KMS-11 (cell line): ENCODE results near the gene TRMO.
A peak's percentile ranks its signal among the peaks of the same experiment; 100 is the strongest.

Experiments
- H2AFZ ChIP-seq: fragments of 200-600 bp; sonication (generic); 2 replicates; pipeline ENCODE4 v1.6.1; 2016; ENCODE audit warnings: antibody characterized with exemption, mixed run types, low read depth
- H3K27ac ChIP-seq: fragments of 200-600 bp; sonication (generic); 2 replicates; pipeline ENCODE4 v1.6.1; 2016; ENCODE audit warnings: mild to moderate bottlenecking, mixed run types
- H3K27me3 ChIP-seq: fragments of 200-600 bp; sonication (generic); 2 replicates; pipeline ENCODE4 v1.6.1; 2017; ENCODE audit warnings: mild to moderate bottlenecking, low read depth, mixed run types, moderate library complexity; ENCODE audit not compliant: insufficient read depth
- H3K36me3 ChIP-seq: fragments of 200-600 bp; sonication (generic); 2 replicates; pipeline ENCODE4 v1.6.1; 2017; ENCODE audit warnings: mild to moderate bottlenecking, mixed run types; ENCODE audit not compliant: insufficient read depth
- H3K4me1 ChIP-seq: fragments of 200-600 bp; sonication (generic); 2 replicates; pipeline ENCODE4 v1.6.1; 2016; ENCODE audit warnings: mild to moderate bottlenecking, low read depth, mixed run types; ENCODE audit not compliant: poor library complexity, severe bottlenecking
- H3K4me2 ChIP-seq: fragments of 200-600 bp; sonication (generic); 2 replicates; pipeline ENCODE4 v1.7.0; 2016; ENCODE audit warnings: mild to moderate bottlenecking, mixed run types
- H3K4me3 ChIP-seq: fragments of 200-600 bp; sonication (generic); IDR thresholded peaks from 2 replicates; pipeline ENCODE4 v1.6.1; 2017; ENCODE audit warnings: low read depth, low read length, mixed read lengths; ENCODE audit not compliant: insufficient read depth
- H3K79me2 ChIP-seq: fragments of 200-600 bp; sonication (generic); 2 replicates; pipeline ENCODE4 v1.6.1; 2016; ENCODE audit warnings: low read depth, mixed run types; ENCODE audit not compliant: insufficient read depth
- H3K9ac ChIP-seq: fragments of 200-600 bp; sonication (generic); 2 replicates; pipeline ENCODE4 v1.6.1; 2016; ENCODE audit warnings: mild to moderate bottlenecking, mixed run types
- H4K20me1 ChIP-seq: fragments of 200-600 bp; sonication (generic); 2 replicates; pipeline ENCODE4 v1.6.1; 2016; ENCODE audit warnings: mild to moderate bottlenecking, mixed run types; ENCODE audit not compliant: insufficient read depth
- CTCF ChIP-seq: fragments of 200-600 bp; sonication (generic); conservative IDR thresholded peaks from 2 replicates; pipeline ENCODE4 v1.6.1; 2017; ENCODE audit warnings: low read depth, mild to moderate bottlenecking, antibody characterized with exemption, low read length, moderate library complexity, mixed read lengths

Gene TRMO

GRCh38 chr9:97895695-97896332 lies 26.5 kb downstream of the TRMO start:
- Histone ChIP-seq H4K20me1 (no peaks in the 10 kb centered on the region), H2AFZ (no peak overlapping the region), H3K4me1 (no peaks in the 10 kb centered on the region), H3K27me3 (no peaks in the 10 kb centered on the region), H3K79me2 (no peaks in the 10 kb centered on the region), H3K4me3 (no peak overlapping the region), H3K36me3 (no peaks in the 10 kb centered on the region), H3K9ac (no peak overlapping the region), H3K27ac (no peak overlapping the region), H3K4me2 (no peak overlapping the region)
- TF ChIP-seq CTCF: peak; percentile 23; the same call in 1 of the 2 replicates

GRCh38 chr9:97895211-97895610 lies 27.1 kb downstream of the TRMO start:
- H3K9ac ChIP-seq: no peak overlapping the region
- H3K4me1 ChIP-seq: no peaks in the 10 kb centered on the region
- H4K20me1 ChIP-seq: no peaks in the 10 kb centered on the region
- H2AFZ ChIP-seq: no peak overlapping the region
- TF ChIP-seq CTCF: no peak
- no peaks in the 10 kb centered on the region for H3K36me3 ChIP-seq
- H3K79me2 ChIP-seq: no peaks in the 10 kb centered on the region
- H3K27me3 ChIP-seq: no peaks in the 10 kb centered on the region
- H3K27ac ChIP-seq: no peak overlapping the region
- no peak overlapping the region for H3K4me3 ChIP-seq
- H3K4me2 ChIP-seq: no peak overlapping the region

GRCh38 chr9:97892421-97892820 lies 29.9 kb downstream of the TRMO start:
- Histone ChIP-seq H3K4me1 (no peaks in the 10 kb centered on the region), H3K4me2 (no peak overlapping the region), H3K36me3 (no peaks in the 10 kb centered on the region), H3K4me3 (no peak overlapping the region), H2AFZ (no peak overlapping the region), H3K79me2 (no peaks in the 10 kb centered on the region), H3K27ac (no peak overlapping the region), H3K27me3 (no peaks in the 10 kb centered on the region), H3K9ac (no peak overlapping the region), H4K20me1 (no peaks in the 10 kb centered on the region)
- TF ChIP-seq CTCF: no peak

GRCh38 chr9:97891736-97892135 lies 30.6 kb downstream of the TRMO start:
- Histone ChIP-seq H3K9ac (no peak overlapping the region), H3K27ac (no peak overlapping the region), H3K27me3 (no peaks in the 10 kb centered on the region), H3K4me2 (no peak overlapping the region), H3K36me3 (no peaks in the 10 kb centered on the region), H3K4me1 (no peaks in the 10 kb centered on the region), H3K4me3 (no peak overlapping the region), H4K20me1 (no peaks in the 10 kb centered on the region), H3K79me2 (no peaks in the 10 kb centered on the region), H2AFZ (no peak overlapping the region)
- no peak for TF ChIP-seq CTCF
